T-cell (primary cell): ENCODE data around the gene TRIOBP. TPM values are rescaled to one million over a fixed set of nuclear protein-coding genes. Genes with fewer than 3 reads are reported as not detected.

ENCODE experiments used
- ATAC-seq, 4 experiments: fragments of 200-7000 bp in 3 of 4; fragments of 150-1000 bp in 1 of 4; cut with Tn5 transposase; replicated peaks in 1 of 4; 1 replicate in 3 of 4; 2 replicates in 1 of 4; pipeline ENCODE4 v1.10.0; 2021; ENCODE audit warnings: moderate library complexity in 3 of 4, mild to moderate bottlenecking in 2 of 4, moderate number of reproducible peaks in 1 of 4
- CTCF ChIA-PET, 2 donors: fragments of 300-600 bp; sonication (Branson Sonifier 250); formaldehyde crosslinking; loops; one replicate each; lab custom pipeline; 2022; ENCODE audit warnings: antibody characterized with exemption in 2 of 2; lab: Charles Lee
- POLR2A ChIA-PET, 2 donors: fragments of 300-600 bp; sonication (Branson Sonifier 250); formaldehyde crosslinking; loops; one replicate each; lab custom pipeline; 2022; ENCODE audit warnings: antibody characterized with exemption in 2 of 2; lab: Charles Lee
- DNase-seq, 35 experiments: peaks; one replicate each; pipeline versions ENCODE4 v3.0.0 to v3.0.0-alpha.2; 2013 to 2023
- H3K27ac ChIP-seq: one replicate; pipeline ENCODE4 v1.5.1; 2013; ENCODE audit warnings: low read length
- H3K27me3 ChIP-seq, 2 experiments: replicated peaks in 1 of 2; 1 replicate in 1 of 2; 2 replicates in 1 of 2; pipeline versions ENCODE4 v1.6.1 to v1.7.0; 2013; ENCODE audit warnings: low read length in 1 of 2, mixed read lengths in 1 of 2; ENCODE audit not compliant: control insufficient read depth in 2 of 2, insufficient read depth in 2 of 2; ENCODE audit errors: extremely low read depth in 1 of 2
- H3K36me3 ChIP-seq, 2 donors: 1 replicate in 1 of 2; 2 replicates in 1 of 2; pipeline versions ENCODE4 v1.6.1 to v1.7.0; 2013; ENCODE audit warnings: low read length in 1 of 2; ENCODE audit not compliant: control insufficient read depth in 2 of 2, insufficient read depth in 1 of 2; ENCODE audit errors: extremely low read depth in 1 of 2
- H3K4me1 ChIP-seq, 2 experiments: 1 replicate in 1 of 2; 2 replicates in 1 of 2; pipeline versions ENCODE4 v1.6.1 to v1.7.0; 2013; ENCODE audit warnings: low read length in 2 of 2, mixed read lengths in 1 of 2; ENCODE audit not compliant: insufficient read depth in 2 of 2, control insufficient read depth in 1 of 2; ENCODE audit errors: extremely low read depth in 1 of 2
- H3K4me3 ChIP-seq, 2 donors: 1 replicate in 1 of 2; 2 replicates in 1 of 2; pipeline versions ENCODE4 v1.5.1 to v1.7.0; 2013; ENCODE audit warnings: mild to moderate bottlenecking in 2 of 2, low read length in 1 of 2, moderate library complexity in 1 of 2; ENCODE audit not compliant: control insufficient read depth in 1 of 2; ENCODE audit errors: extremely low read depth in 1 of 2
- H3K9me3 ChIP-seq: 2 replicates; pipeline ENCODE4 v1.7.0; 2013
- H3K27ac Mint-ChIP-seq, 2 donors: one replicate each; pipeline ENCODE4 v1.8.0; 2020 to 2021; ENCODE audit warnings: mild to moderate bottlenecking in 2 of 2, mixed read lengths in 2 of 2
- H3K27me3 Mint-ChIP-seq, 2 donors: one replicate each; pipeline ENCODE4 v1.8.0; 2021 to 2022; ENCODE audit warnings: mixed read lengths in 2 of 2
- H3K36me3 Mint-ChIP-seq: one replicate; pipeline ENCODE4 v1.8.0; 2021; ENCODE audit warnings: mixed read lengths
- H3K4me1 Mint-ChIP-seq, 3 donors: one replicate each; pipeline ENCODE4 v1.8.0; 2020 to 2022; ENCODE audit warnings: mixed read lengths in 3 of 3, mild to moderate bottlenecking in 1 of 3
- H3K4me3 Mint-ChIP-seq, 3 donors: one replicate each; pipeline ENCODE4 v1.8.0; 2020 to 2022; ENCODE audit warnings: mild to moderate bottlenecking in 3 of 3, mixed read lengths in 3 of 3, moderate library complexity in 3 of 3
- H3K9me3 Mint-ChIP-seq, 3 donors: one replicate each; pipeline ENCODE4 v1.8.0; 2020 to 2022; ENCODE audit warnings: mixed read lengths in 3 of 3
- WGBS: methylation state at CpG from one replicate; pipeline ENCODE4 v1.1.5; 2013; ENCODE audit warnings: missing lambda C conversion rate; ENCODE audit not compliant: insufficient coverage; 5-methylcytosine and 5-hydroxymethylcytosine counted together
- total RNA-seq, 35 experiments: library from RNA in 6 of 35; stranded (reverse) in 6 of 35; fragments of 120-200 nt in 1 of 35; gene quantifications; one replicate each; pipeline versions ENCODE4 v1.2.1 to v1.2.4 and lab custom pipeline; 2013 to 2026

The TRIOBP gene
- total RNA-seq, 5 donors from 2014 or later (not counting 1 experiment from before 2014, with no cell fraction given) = 14.5 to 36.8 (median 31.1) TPM

GRCh38 chr22:37763652-37764051 is 66.8 kb downstream of the TRIOBP start:
- Histone ChIP-seq H3K9me3 (no peaks in the 10 kb centered on the region), H3K36me3 (peaks cover 7 to 34% of the 10 kb centered on the region in 2 donors), H3K27ac (no peak overlapping the region), H3K4me1 (no peaks in the 10 kb centered on the region), H3K4me3 (no peak overlapping the region), H3K27me3 (no peaks in the 10 kb centered on the region)
- WGBS = 88% methylated on average over 15 of the region's 16 CpGs
- Mint-ChIP-seq H3K4me3 (no peak overlapping the region), H3K27ac (no peak overlapping the region), H3K36me3 (peaks cover 19% of the 10 kb centered on the region), H3K4me1 (no peaks in the 10 kb centered on the region), H3K27me3 (no peaks in the 10 kb centered on the region), H3K9me3 (no peaks in the 10 kb centered on the region)
- ChIA-PET CTCF (no interaction called here), POLR2A (no interaction called here)
- DNase-seq = no peak
- no peak for ATAC-seq

DNA sequence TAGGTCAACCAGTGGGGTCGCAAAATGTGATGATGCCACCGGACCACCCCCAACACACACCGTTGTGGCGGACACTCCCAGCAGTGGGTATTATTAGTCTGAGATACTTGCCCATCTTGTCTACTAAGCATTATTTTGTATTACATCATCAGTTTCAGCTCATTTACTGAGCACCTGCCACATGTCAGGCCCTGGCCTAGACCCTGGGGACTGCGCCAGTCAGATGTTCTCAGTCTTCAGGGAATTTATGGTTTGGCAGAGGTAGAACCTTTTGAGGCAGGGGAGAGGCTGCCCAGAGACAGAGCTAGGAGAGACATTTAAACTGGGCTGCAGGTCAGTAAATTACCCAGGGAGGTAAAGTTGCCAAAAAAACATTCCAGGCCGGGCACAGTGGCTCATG is 67.8 kb downstream of the TRIOBP start:
- WGBS = 100% methylated on average over 2 of the region's 6 CpGs
- no peaks in the 10 kb centered on the region for H3K4me1 Mint-ChIP-seq
- peaks cover 6 to 28% of the 10 kb centered on the region in 2 donors for H3K36me3 ChIP-seq
- no peak overlapping the region for H3K27ac Mint-ChIP-seq
- H3K9me3 ChIP-seq = no peaks in the 10 kb centered on the region
- H3K4me1 ChIP-seq = no peaks in the 10 kb centered on the region
- H3K36me3 Mint-ChIP-seq = peaks cover 14% of the 10 kb centered on the region
- no peak overlapping the region for H3K4me3 ChIP-seq
- H3K4me3 Mint-ChIP-seq = no peak overlapping the region
- no peak overlapping the region for H3K27ac ChIP-seq
- H3K27me3 Mint-ChIP-seq = no peaks in the 10 kb centered on the region
- no peaks in the 10 kb centered on the region for H3K9me3 Mint-ChIP-seq
- H3K27me3 ChIP-seq = no peaks in the 10 kb centered on the region
- ChIA-PET POLR2A (no interaction called here), CTCF (interaction anchor here in 1 of 2 donors (0.7 kb wide), 1 partner anchor 120 kb away, joined by 11 read pairs; no protein-coding TSS in a partner anchor)
- ATAC-seq (no peak), DNase-seq (no peak)

DNA sequence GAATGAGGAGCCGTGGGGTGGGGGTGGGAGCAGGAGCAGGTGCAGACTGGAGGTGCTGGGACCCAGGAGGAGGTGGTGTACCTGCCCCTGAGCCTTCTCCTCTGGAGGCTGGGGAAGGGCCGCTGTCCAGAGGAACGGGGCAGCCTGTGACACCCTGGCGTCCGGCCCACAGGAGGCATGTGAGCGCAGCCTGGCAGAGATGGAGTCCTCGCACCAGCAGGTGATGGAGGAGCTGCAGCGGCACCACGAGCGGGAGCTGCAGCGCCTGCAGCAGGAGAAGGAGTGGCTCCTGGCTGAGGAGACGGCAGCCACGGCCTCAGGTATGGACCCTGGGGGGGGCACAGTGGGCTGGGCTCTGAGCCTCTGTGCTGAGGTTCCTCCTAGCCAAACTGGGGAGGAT is 68.7 kb downstream of the TRIOBP start:
- Mint-ChIP-seq H3K9me3 (no peaks in the 10 kb centered on the region), H3K4me1 (no peaks in the 10 kb centered on the region), H3K4me3 (no peak overlapping the region), H3K27me3 (no peaks in the 10 kb centered on the region), H3K36me3 (peaks cover 10% of the 10 kb centered on the region), H3K27ac (no peak overlapping the region)
- Histone ChIP-seq H3K27me3 (no peaks in the 10 kb centered on the region), H3K4me1 (no peaks in the 10 kb centered on the region), H3K9me3 (no peaks in the 10 kb centered on the region), H3K36me3 (peaks cover 6 to 24% of the 10 kb centered on the region in 2 donors), H3K27ac (no peak overlapping the region), H3K4me3 (no peak overlapping the region)
- whole genome bisulfite sequencing = 98% methylated on average over 13 of the region's 13 CpGs
- ChIA-PET POLR2A (no interaction called here), CTCF (interaction anchor here in 1 of 2 donors (0.7 kb wide), 1 partner anchor 121 kb away, joined by 11 read pairs; no protein-coding TSS in a partner anchor)
- DNase-seq (no peak), ATAC-seq (no peak)

DNA sequence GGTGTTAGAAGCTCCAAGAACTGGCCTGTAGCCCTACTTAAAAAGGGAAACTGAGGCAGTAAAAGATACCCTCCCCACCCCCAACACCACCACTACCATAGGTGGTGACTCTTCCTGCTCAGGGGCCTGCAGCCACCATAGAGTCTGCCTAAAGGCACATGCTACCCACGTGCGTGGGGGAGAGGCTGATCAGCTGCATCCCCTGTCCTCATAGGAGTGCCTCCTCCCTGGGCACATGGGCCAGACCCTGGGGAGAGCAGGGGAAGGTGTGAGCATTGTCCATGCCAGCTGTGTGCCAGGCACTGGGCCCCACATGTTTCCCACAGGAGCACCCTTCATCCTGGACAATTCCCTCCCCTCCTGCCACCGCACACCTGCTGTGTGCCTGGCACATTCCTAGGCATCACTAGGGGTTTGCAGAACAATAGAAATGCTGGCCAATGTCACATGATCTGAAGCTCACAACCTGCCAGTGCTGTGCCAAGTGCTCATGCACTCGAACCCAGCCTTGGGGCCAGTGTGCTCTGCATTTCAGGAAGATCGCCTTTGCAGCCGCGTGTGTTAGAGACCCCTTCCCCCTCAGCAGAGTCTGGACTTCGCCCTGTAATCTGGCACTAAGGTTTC is 69.2 kb downstream of the TRIOBP start:
- no peak overlapping the region for H3K4me3 ChIP-seq
- H3K36me3 ChIP-seq = peaks cover 6 to 19% of the 10 kb centered on the region in 2 donors
- CTCF ChIA-PET = interaction anchor here in 1 of 2 donors (0.6 kb wide), 1 partner anchor 12 kb away, joined by 3 read pairs; no protein-coding TSS in a partner anchor
- H3K27ac ChIP-seq = no peak overlapping the region
- H3K9me3 Mint-ChIP-seq = no peaks in the 10 kb centered on the region
- DNase-seq (no peak), ATAC-seq (no peak)
- no peak overlapping the region for H3K27ac Mint-ChIP-seq
- peaks cover 10% of the 10 kb centered on the region for H3K36me3 Mint-ChIP-seq
- H3K4me3 Mint-ChIP-seq = no peak overlapping the region
- 59% methylated on average over 3 of the region's 8 CpGs for WGBS
- no peaks in the 10 kb centered on the region for H3K4me1 ChIP-seq
- H3K27me3 ChIP-seq = no peaks in the 10 kb centered on the region
- POLR2A ChIA-PET = no interaction called here
- H3K9me3 ChIP-seq = no peaks in the 10 kb centered on the region
- H3K27me3 Mint-ChIP-seq = no peaks in the 10 kb centered on the region
- no peaks in the 10 kb centered on the region for H3K4me1 Mint-ChIP-seq

DNA sequence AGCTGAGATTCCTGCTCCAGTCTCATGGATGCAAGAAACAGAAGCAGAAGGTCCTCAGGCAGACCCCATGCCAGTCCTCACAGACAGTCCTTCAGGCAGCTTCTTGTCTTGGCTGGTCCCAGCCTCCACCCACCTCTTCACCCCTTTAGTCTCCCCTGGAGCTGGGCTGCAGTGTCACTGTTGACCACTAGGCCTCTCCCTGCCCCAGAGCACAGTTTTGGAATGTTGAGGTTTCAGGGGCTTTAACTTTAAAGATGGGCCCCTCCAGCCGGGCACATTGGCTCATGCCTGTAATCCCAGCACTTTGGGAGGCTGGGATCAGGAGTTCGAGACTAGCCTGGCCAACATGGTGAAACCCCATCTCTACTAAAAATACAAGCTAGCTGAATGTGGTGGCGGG is 71.4 kb downstream of the TRIOBP start:
- H3K27ac Mint-ChIP-seq = no peak overlapping the region
- CTCF ChIA-PET = interaction anchor here in 1 of 2 donors (0.6 to 0.7 kb wide), 3 partner anchors 72 to 786 kb away, joined by 3 to 7 read pairs (median 5); no protein-coding TSS in a partner anchor
- Histone ChIP-seq H3K4me1 (no peaks in the 10 kb centered on the region), H3K9me3 (no peaks in the 10 kb centered on the region), H3K36me3 (peaks cover 4 to 23% of the 10 kb centered on the region in 2 donors), H3K27me3 (no peaks in the 10 kb centered on the region), H3K27ac (no peak overlapping the region), H3K4me3 (no peak overlapping the region)
- H3K9me3 Mint-ChIP-seq = no peaks in the 10 kb centered on the region
- no peak for ATAC-seq
- no peaks in the 10 kb centered on the region for H3K4me1 Mint-ChIP-seq
- H3K36me3 Mint-ChIP-seq = peaks cover 20% of the 10 kb centered on the region
- DNase-seq = no peak
- H3K27me3 Mint-ChIP-seq = no peaks in the 10 kb centered on the region
- no peak overlapping the region for H3K4me3 Mint-ChIP-seq
- POLR2A ChIA-PET = no interaction called here
- no CpG with 5 or more reads among the region's 3 CpGs for WGBS

DNA sequence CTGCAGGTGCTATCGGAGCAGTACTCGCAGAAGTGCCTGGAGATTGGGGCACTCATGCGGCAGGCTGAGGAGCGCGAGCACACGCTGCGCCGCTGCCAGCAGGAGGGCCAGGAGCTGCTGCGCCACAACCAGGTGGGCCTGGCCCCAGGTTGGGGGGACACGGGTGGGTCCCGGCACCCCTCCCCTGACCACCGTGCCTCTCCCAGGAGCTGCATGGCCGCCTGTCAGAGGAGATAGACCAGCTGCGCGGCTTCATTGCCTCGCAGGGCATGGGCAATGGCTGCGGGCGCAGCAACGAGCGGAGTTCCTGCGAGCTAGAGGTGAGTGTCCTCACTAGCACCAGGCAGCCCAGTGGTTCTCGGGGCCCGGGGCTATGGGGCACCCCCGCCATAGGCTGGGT is 72.2 kb downstream of the TRIOBP start:
- 96% methylated on average over 24 of the region's 24 CpGs for WGBS

More for the DNA sequence above, 72.2 kb downstream of the TRIOBP start:
- Mint-ChIP-seq H3K27ac (no peak overlapping the region), H3K27me3 (no peaks in the 10 kb centered on the region), H3K36me3 (peaks cover 19% of the 10 kb centered on the region), H3K4me1 (no peaks in the 10 kb centered on the region), H3K9me3 (no peaks in the 10 kb centered on the region), H3K4me3 (no peak overlapping the region)
- Histone ChIP-seq H3K27me3 (no peaks in the 10 kb centered on the region), H3K27ac (no peak overlapping the region), H3K4me3 (no peak overlapping the region), H3K36me3 (peaks cover 4 to 24% of the 10 kb centered on the region in 2 donors), H3K4me1 (no peaks in the 10 kb centered on the region), H3K9me3 (no peaks in the 10 kb centered on the region)
- DNase-seq (no peak), ATAC-seq (no peak)
- ChIA-PET POLR2A (no interaction called here), CTCF (interaction anchor here in 1 of 2 donors (0.6 to 0.7 kb wide), 2 partner anchors 73 to 785 kb away, joined by 3 to 7 read pairs; no protein-coding TSS in a partner anchor)
